RWPE1 (cell line): Measurements from ENCODE around the gene IRX3.

Experiments used
- CTCF ChIA-PET: fragments of 350-600 bp; sonication (Branson Sonifier 250); formaldehyde crosslinking; extraction: SDS; loops from one replicate; lab custom pipeline; 2021; lab: Yijun Ruan, JAX
- POLR2A ChIA-PET: fragments of 400-600 bp; formaldehyde crosslinking; extraction: SDS; loops from one replicate; lab custom pipeline; 2020; ENCODE audit warnings: antibody characterized with exemption; ENCODE audit not compliant: low non-redundant PET; lab: Yijun Ruan, JAX
- DNase-seq: peaks from one replicate; pipeline ENCODE4 v3.0.0; 2012; ENCODE audit warnings: low spot score
- H3K27ac ChIP-seq: fragments of 450-650 bp; 2 replicates; pipeline ENCODE4 v1.5.1; 2017
- CTCF ChIP-seq: fragments of 450-650 bp; conservative IDR thresholded peaks from 2 replicates; pipeline ENCODE4 v1.5.1; 2017; ENCODE audit warnings: low read depth, mild to moderate bottlenecking

The IRX3 gene

GRCh38 chr16:54286366-54287130, at the start of gene IRX3:
IRX3 (minus strand) TSS chr16:54286787; CDS start chr16:54286050, 737 bp downstream.
- POLR2A ChIA-PET, result interaction anchor here (1.0 to 1.1 kb wide), 2 partner anchors 161 to 394 kb away, joined by 3 to 4 read pairs; no protein-coding TSS in a partner anchor

GRCh38 chr16:54335230-54335629, 48.6 kb upstream of the IRX3 start:
- no peak overlapping the region for H3K27ac ChIP-seq
- no peak for DNase-seq
- no peak for TF ChIP-seq CTCF
- POLR2A ChIA-PET, result no interaction called here
- CTCF ChIA-PET, result no interaction called here

More at GRCh38 chr16:54286366-54287130, at the start of gene IRX3:
- CTCF ChIA-PET, result interaction anchor here (0.6 to 1.0 kb wide), 4 partner anchors 585 to 752 kb away, joined by 4 to 6 read pairs (median 4); no protein-coding TSS in a partner anchor
- DNase-seq, result peak; percentile 91
- TF ChIP-seq CTCF, result no peak
- H3K27ac ChIP-seq, result peak within 1 kb of the TSS; percentile 98

- no peak for DNase-seq
- CTCF ChIA-PET, result interaction anchor here (0.6 kb wide), 1 partner anchor 380 kb away, joined by 5 read pairs; no protein-coding TSS in a partner anchor
- H3K27ac ChIP-seq, result no peak overlapping the region
- POLR2A ChIA-PET, result no interaction called here
- TF ChIP-seq CTCF, result no peak
Observed at GRCh38 chr16:54334208-54334607, 47.6 kb upstream of the IRX3 start.

- CTCF ChIA-PET, result no interaction called here
- no peak for TF ChIP-seq CTCF
- no peak overlapping the region for H3K27ac ChIP-seq
- POLR2A ChIA-PET, result no interaction called here
- DNase-seq, result no peak
Observed at GRCh38 chr16:54331241-54332002, 44.8 kb upstream of the IRX3 start.

- no peak for TF ChIP-seq CTCF
- DNase-seq, result no peak
- CTCF ChIA-PET, result no interaction called here
- no peak overlapping the region for H3K27ac ChIP-seq
- POLR2A ChIA-PET, result no interaction called here
Observed at GRCh38 chr16:54327609-54328008, 41.0 kb upstream of the IRX3 start.

GRCh38 chr16:54326266-54326662, 39.7 kb upstream of the IRX3 start:
- ChIA-PET CTCF (no interaction called here), POLR2A (no interaction called here)
- no peak overlapping the region for H3K27ac ChIP-seq
- TF ChIP-seq CTCF, result no peak
- DNase-seq, result no peak
